GM12878 (cell line): ENCODE measurements around the gene HOPX.

Experiments used
- BCL11A ChIP-seq: IDR thresholded peaks from 2 replicates; pipeline ENCODE4 v1.6.1; 2011; ENCODE audit warnings: low read depth, low read length
- BMI1 ChIP-seq: fragments of 450-650 bp; IDR thresholded peaks from 2 replicates; pipeline ENCODE4 v1.6.1; 2016; ENCODE audit warnings: mild to moderate bottlenecking, moderate library complexity, borderline replicate concordance
- NFYB ChIP-seq: IDR thresholded peaks from 2 replicates; pipeline ENCODE4 v1.6.1; 2011; ENCODE audit warnings: low read depth, mild to moderate bottlenecking, low read length, improper control_type of control experiment, moderate library complexity; ENCODE audit not compliant: insufficient read depth
- POLR2A ChIP-seq: IDR thresholded peaks from 2 replicates; pipeline ENCODE4 v1.6.1; 2011; ENCODE audit warnings: low read depth, mild to moderate bottlenecking, low read length
- POLR2AphosphoS5 ChIP-seq: IDR thresholded peaks from 2 replicates; pipeline ENCODE4 v1.6.1; 2011; ENCODE audit warnings: mild to moderate bottlenecking, low read length, inconsistent platforms
- ZNF217 ChIP-seq: fragments of 450-650 bp; IDR thresholded peaks from 2 replicates; pipeline ENCODE4 v1.6.1; 2017; ENCODE audit warnings: antibody characterized with exemption, mild to moderate bottlenecking
- ZNF274 ChIP-seq: IDR thresholded peaks from one replicate; pipeline ENCODE4 v1.8.0; 2011; ENCODE audit not compliant: insufficient read length, insufficient read depth

DNA sequence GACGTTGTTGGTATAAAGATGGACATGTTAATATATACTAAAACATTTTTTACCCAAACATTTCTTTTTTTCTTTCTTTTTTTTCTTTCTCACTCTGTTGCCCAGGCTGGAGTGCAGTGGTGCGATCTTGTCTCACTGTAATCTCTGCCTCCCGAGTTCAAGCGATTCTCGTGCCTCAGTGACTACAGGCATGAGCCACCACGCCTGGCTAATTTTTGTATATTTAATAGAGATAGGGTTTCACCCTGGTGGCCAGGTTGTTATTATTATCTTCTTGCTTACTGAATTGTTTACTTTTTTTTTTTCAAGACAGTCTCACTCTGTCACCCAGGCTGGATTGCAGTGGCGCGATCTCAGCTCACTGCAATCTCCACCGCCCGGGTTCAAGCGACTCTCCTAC is 68.8 kb downstream of the HOPX start:
- TF ChIP-seq ZNF274 (no peak), POLR2A (no peak), ZNF217 (no peak), BMI1 (no peak), BCL11A (no peak), NFYB (no peak), POLR2AphosphoS5 (no peak)
